ENCODE results near the gene INPP5E.

GRCh38 chr9:136482793-136483588, 43.3 kb upstream of the INPP5E start, which contains the start of gene SEC16A:
- no peak for TF ChIP-seq PRDM4 (tag by site-specific recombination; IDR thresholded peaks at IDR 0.05)
- TF ChIP-seq, protein P1, sequence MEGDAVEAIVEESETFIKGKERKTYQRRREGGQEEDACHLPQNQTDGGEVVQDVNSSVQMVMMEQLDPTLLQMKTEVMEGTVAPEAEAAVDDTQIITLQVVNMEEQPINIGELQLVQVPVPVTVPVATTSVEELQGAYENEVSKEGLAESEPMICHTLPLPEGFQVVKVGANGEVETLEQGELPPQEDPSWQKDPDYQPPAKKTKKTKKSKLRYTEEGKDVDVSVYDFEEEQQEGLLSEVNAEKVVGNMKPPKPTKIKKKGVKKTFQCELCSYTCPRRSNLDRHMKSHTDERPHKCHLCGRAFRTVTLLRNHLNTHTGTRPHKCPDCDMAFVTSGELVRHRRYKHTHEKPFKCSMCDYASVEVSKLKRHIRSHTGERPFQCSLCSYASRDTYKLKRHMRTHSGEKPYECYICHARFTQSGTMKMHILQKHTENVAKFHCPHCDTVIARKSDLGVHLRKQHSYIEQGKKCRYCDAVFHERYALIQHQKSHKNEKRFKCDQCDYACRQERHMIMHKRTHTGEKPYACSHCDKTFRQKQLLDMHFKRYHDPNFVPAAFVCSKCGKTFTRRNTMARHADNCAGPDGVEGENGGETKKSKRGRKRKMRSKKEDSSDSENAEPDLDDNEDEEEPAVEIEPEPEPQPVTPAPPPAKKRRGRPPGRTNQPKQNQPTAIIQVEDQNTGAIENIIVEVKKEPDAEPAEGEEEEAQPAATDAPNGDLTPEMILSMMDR (tag by site-specific recombination; IDR thresholded peaks at IDR 0.05) = no peak
- no peak for TF ChIP-seq ZNF777 (tag by site-specific recombination; IDR thresholded peaks at IDR 0.05; ENCODE audit: borderline replicate concordance)
- peak; percentile 86 for TF ChIP-seq SP2 (tag by site-specific recombination; IDR thresholded peaks at IDR 0.05)
- no peak for TF ChIP-seq ZNF350 (tag by site-specific recombination; IDR thresholded peaks at IDR 0.05)
- TF ChIP-seq ZNF19 (tag by site-specific recombination; IDR thresholded peaks at IDR 0.05; ENCODE audit: low read depth) = no peak
- TF ChIP-seq ZNF692 (tag by site-specific recombination; IDR thresholded peaks at IDR 0.05) = peak; percentile 67; the same call in 1 of the 2 replicates
- TF ChIP-seq ZBTB17 (tag by site-specific recombination; IDR thresholded peaks at IDR 0.05) = peak; percentile 23; the same call in 1 of the 2 replicates
- peak; percentile 26; the same call in 1 of the 2 replicates for TF ChIP-seq ZXDB (tag by site-specific recombination; IDR thresholded peaks at IDR 0.05)
- TF ChIP-seq ZBTB26 (tag by site-specific recombination; optimal IDR thresholded peaks at IDR 0.05) = peak; percentile 92
- no peak for TF ChIP-seq ZNF37A (tag by site-specific recombination; IDR thresholded peaks at IDR 0.05)
- TF ChIP-seq, protein P2, sequence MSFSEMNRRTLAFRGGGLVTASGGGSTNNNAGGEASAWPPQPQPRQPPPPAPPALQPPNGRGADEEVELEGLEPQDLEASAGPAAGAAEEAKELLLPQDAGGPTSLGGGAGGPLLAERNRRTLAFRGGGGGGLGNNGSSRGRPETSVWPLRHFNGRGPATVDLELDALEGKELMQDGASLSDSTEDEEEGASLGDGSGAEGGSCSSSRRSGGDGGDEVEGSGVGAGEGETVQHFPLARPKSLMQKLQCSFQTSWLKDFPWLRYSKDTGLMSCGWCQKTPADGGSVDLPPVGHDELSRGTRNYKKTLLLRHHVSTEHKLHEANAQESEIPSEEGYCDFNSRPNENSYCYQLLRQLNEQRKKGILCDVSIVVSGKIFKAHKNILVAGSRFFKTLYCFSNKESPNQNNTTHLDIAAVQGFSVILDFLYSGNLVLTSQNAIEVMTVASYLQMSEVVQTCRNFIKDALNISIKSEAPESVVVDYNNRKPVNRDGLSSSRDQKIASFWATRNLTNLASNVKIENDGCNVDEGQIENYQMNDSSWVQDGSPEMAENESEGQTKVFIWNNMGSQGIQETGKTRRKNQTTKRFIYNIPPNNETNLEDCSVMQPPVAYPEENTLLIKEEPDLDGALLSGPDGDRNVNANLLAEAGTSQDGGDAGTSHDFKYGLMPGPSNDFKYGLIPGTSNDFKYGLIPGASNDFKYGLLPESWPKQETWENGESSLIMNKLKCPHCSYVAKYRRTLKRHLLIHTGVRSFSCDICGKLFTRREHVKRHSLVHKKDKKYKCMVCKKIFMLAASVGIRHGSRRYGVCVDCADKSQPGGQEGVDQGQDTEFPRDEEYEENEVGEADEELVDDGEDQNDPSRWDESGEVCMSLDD (tag by site-specific recombination; IDR thresholded peaks at IDR 0.05) = no peak
- TF ChIP-seq YY1 (tag by site-specific recombination; IDR thresholded peaks at IDR 0.05) = peak; percentile 90
- TF ChIP-seq ZNF549 (tag by site-specific recombination; IDR thresholded peaks at IDR 0.05) = no peak

Measured in HEK293 (cell line).